GM21367 (cell line): ENCODE results near the gene C1QB.
"Not testable (repeated sequence)": the region's sequence is repeated elsewhere in the genome, so short reads cannot be mapped to it uniquely, and the experiment has no call there.

ENCODE experiments used
- ATAC-seq: cut with Tn5 transposase; IDR thresholded peaks from one replicate; pipeline ENCODE4 v1.9.1; 2021; ENCODE audit not compliant: unreplicated experiment

Gene C1QB

GRCh38 chr1:22662318-22662717 lies 9.3 kb downstream of the C1QB start:
- no peak for ATAC-seq

GRCh38 chr1:22662986-22663408 lies 10.0 kb downstream of the C1QB start:
- ATAC-seq = no peak

GRCh38 chr1:22665752-22666151 lies 12.7 kb downstream of the C1QB start:
- ATAC-seq = no peak

GRCh38 chr1:22666412-22666811 lies 13.4 kb downstream of the C1QB start:
- ATAC-seq = no peak

GRCh38 chr1:22668840-22669239 lies 15.8 kb downstream of the C1QB start:
- ATAC-seq = not testable (repeated sequence)

GRCh38 chr1:22670352-22670975 lies 17.4 kb downstream of the C1QB start:
- no peak for ATAC-seq

- no peak for ATAC-seq
Observed at GRCh38 chr1:22671999-22672398, 19.0 kb downstream of the C1QB start.

GRCh38 chr1:22673486-22674409 lies 20.7 kb downstream of the C1QB start:
- no peak for ATAC-seq

GRCh38 chr1:22674410-22674749 lies 21.3 kb downstream of the C1QB start:
- ATAC-seq = no peak

GRCh38 chr1:22676151-22676550 lies 23.1 kb downstream of the C1QB start:
- not testable (repeated sequence) for ATAC-seq

- no peak for ATAC-seq
Observed at GRCh38 chr1:22676916-22677583, 24.0 kb downstream of the C1QB start.

GRCh38 chr1:22677931-22678896 lies 25.2 kb downstream of the C1QB start:
- ATAC-seq = no peak

GRCh38 chr1:22680726-22681125 lies 27.7 kb downstream of the C1QB start:
- ATAC-seq = no peak

- no peak for ATAC-seq
Observed at GRCh38 chr1:22681556-22682276, 28.7 kb downstream of the C1QB start.

GRCh38 chr1:22683547-22683946 lies 30.5 kb downstream of the C1QB start:
- no peak for ATAC-seq

GRCh38 chr1:22685591-22686059 lies 32.6 kb downstream of the C1QB start:
- ATAC-seq = no peak

GRCh38 chr1:22687191-22687590 lies 34.2 kb downstream of the C1QB start:
- no peak for ATAC-seq

GRCh38 chr1:22688466-22688865 lies 35.4 kb downstream of the C1QB start:
- ATAC-seq = no peak

- no peak for ATAC-seq
Observed at GRCh38 chr1:22689505-22689904, 36.5 kb downstream of the C1QB start.
